DMS53 treated with DMSO at 0.1 percent for 48 hours (cell line): ENCODE measurements around the gene XCL1.
"Not testable (repeated sequence)": the region's sequence is repeated elsewhere in the genome, so short reads cannot be mapped to it uniquely, and the experiment has no call there.

ENCODE experiments used
- DNase-seq: peaks from one replicate; lab custom pipeline; 2025; ENCODE audit not compliant: unreplicated experiment; lab: John Stamatoyannopoulos, UW

XCL1 gene

DNA sequence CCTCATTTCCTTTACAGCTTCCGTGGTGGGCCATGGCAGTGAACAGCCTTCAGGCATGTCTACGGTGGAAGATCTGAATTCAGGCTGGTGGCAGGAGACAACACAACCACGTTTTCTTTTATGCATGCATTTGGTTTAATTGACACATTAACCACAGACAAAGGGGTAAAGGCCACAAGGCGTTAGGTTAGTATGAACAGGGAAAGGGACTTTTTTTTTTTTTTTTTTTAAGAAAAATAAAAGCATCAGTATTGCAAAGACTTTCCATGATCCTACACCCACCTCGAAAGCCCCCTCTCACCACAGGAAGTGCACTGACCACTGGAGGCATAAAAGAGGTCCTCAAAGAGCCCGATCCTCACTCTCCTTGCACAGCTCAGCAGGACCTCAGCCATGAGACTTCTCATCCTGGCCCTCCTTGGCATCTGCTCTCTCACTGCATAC lies at the start of gene XCL1:
XCL1 (plus strand) TSS at position 361 of the 444 bp plus-strand sequence; CDS start at position 394, 33 bp downstream.
- not testable (repeated sequence) for DNase-seq

- no peak for DNase-seq
These were observed 46.9 kb upstream of the XCL1 start for GRCh38 chr1:168529518-168529917.

DNA sequence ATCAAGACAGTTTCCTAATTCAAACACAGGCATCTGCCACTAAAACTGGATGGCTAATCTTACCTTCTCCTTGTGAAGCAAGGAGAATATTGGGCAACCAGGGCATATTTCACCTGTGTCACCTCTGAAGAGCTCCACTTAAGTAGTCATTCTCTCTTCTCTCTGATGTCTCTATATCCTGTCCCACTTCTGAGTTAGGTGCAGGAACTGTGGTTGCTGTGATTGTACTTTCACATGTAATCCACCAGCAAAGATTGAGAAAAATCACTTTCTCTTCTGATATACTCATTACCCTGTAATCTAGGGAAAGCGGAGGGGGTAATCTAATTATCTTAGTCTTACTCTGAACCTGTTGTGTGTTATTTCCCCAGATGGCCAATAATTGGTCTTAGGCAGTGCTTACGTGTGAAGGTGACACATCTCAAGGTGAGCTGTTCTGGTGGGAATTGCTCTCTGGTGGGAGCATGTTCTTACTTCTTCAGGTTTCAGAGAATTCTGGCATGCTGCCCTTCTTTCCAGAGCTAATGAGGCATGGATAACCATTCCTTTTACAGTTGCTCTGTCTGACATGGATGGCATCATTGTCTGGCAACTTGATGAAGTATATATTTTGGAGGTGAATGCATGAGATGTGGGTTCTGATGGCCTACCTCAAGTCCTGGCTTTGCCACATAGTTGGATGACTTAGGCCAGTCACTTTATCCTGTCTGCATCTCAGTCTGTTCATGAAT lies 44.6 kb upstream of the XCL1 start:
- DNase-seq: no peak

- DNase-seq: no peak
These were observed 40.9 kb upstream of the XCL1 start for GRCh38 chr1:168535536-168535935.

GRCh38 chr1:168540798-168541197 lies 35.6 kb upstream of the XCL1 start:
- DNase-seq: not testable (repeated sequence)

DNA sequence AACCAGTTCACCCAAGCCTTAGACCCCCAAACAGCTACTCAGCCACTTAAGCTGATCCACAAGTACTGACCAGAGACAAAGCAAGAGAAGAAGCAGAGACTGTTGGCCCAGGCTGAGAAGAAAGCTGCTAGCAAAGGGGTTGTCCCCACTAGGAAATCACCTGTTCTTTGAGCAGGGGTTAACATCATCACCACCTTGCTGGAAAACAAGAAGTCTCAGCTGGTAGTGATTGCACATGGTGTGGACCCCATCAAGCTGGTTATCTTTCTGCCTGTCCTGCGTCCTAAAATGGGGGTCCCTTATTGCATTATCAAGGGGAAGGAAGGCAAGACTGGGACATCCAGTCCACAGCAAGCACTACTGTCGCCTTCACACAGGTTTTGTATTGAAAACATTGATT lies 33.4 kb upstream of the XCL1 start:
- DNase-seq: not testable (repeated sequence)

GRCh38 chr1:168543840-168544498 lies 32.4 kb upstream of the XCL1 start, which contains the start of gene XCL2:
TSS of gene XCL2 (minus strand) at chr1:168543997. CDS start at chr1:168543964, 33 bp downstream.
- not testable (repeated sequence) for DNase-seq

DNA sequence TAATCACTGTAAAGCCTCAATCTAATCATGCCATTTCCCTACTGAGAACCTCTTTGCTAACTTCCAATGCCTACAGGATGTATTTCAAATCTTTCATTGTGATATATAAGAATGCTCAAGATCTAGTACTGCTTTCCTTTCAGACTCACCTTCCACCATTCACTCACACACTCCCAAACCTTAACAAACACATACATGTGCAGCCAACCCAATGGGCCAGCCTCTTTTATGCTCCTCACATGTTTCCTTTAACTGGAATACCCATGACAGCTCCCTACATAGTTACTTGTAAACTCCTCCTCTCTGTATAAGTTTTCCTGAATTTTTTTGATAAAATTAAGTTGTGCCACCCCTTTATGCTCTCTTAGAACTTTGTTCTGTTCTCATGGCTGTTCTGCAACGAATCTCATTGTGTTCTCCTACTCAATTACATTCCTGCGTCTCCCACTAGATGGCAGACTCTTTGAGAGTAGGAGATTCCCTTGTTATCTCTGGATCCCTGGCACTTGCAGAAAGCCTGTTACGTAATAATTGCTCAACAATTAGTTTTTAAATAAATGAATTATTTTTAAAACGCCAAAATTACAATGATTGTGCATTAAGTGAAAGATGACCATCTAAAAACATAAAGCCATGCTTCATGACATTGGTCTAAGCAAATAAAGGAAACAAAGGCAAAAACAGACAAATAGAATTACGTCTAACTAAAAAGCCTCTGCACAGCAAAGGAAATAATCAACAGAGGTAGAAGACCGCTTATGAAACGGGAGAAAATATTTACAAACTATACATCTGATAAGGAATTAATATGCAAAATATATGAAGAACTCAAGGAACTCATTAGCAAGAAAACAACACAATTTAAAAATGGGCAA lies 30.5 kb upstream of the XCL1 start:
- peak; percentile 50 for DNase-seq

DNA sequence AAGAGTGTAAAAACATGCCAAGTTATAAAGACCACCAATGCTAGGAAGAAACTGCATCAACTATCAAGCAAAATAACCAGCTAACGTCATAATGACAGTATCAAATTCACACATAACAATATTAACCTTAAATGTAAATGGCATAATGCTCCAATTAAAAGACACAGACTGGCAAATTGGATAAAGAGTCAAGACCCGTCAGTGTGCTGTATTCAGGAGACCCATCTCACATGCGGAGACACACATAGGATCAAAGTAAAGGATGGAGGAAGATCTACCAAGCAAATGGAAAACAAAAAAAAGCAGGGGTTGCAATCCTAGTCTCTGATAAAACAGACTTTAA lies 29.9 kb upstream of the XCL1 start:
- DNase-seq: not testable (repeated sequence)

DNA sequence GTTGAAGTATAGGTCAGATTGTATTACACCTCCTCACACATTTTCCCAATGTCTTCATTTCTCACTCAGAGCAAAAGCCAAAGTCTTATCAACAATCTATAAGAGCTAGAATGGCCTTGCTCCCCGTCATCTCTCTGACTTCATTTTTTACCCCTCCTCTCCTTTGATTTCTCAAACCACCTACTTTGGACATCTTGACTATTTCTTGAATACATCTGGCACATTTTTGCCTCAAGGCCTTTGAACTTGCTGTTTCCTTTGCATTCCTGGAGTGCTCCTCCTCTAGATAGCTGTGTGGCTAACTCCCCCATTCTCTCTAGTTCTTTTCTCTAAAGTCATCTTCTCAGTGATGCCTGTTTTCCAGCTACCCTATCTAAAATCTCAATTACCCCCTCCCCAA lies 25.4 kb upstream of the XCL1 start:
- DNase-seq: no peak

- no peak for DNase-seq
These were observed 24.7 kb upstream of the XCL1 start for GRCh38 chr1:168551688-168552087.

DNA sequence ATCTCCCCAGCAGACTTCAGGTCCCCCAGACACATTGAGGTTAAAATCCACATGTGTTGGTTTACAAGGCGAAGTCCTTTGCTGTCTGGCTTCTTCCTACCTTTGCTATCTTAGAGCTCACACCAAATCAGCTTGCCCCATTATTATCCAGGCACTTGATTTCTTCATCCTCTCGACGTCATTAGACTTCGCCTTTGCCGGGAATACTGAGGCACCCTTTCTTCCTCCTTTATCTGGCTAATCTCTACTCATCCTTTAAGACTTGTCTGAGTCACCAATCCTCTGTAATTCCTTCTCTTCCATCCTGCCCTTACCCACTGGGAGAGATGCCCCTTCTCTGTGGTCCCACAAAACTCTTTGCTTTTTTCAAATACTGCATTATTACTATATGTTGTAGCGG lies 23.4 kb upstream of the XCL1 start:
- no peak for DNase-seq

- no peak for DNase-seq
These were observed 22.5 kb upstream of the XCL1 start for GRCh38 chr1:168553680-168554553.

GRCh38 chr1:168554603-168555483 lies 21.6 kb upstream of the XCL1 start:
- no peak for DNase-seq

DNA sequence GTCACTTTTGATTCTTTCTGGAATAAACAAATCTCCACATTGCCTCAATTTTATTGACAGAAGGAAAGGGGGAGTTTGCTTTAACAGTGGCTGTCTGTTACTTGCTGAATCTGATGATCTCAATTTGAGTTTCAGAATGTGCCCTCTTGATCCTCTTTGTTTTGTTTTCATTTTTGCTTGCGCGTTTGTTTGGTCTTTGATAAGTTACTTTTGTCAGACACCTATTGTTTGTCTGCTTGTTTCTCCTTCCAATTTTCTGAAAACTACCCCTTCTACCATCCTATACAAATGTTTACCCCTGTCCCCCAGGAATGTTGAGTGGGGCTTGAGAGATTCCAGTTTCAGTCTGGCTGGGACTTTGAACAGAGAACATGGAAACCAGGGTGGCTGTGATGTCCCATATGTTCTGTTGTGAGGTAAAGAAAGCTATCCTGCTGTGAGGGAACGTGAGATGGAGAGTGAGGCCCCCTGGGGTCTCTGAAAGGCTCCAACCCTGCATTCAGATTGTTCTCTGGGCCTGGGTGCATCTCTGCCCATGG lies 20.8 kb upstream of the XCL1 start:
- DNase-seq: no peak

DNA sequence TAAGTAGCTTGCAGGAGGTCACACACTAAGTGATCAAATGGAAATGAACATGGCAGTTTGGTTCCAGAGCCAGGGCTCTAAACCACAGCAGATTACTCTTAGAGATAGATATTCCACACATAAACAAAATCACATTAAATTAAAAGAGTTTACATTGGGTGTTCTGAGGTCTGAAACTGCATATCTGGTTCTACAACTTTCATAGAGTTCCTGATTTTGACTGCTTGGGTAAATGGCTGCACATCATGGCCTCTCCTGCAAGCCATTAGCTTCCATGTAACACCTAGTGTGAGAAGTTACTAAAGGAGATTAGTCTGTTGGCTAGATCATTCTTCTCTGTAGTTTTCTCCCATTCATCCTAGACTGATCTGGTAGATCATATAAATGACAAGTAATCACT lies 19.8 kb upstream of the XCL1 start:
- DNase-seq: no peak

DNA sequence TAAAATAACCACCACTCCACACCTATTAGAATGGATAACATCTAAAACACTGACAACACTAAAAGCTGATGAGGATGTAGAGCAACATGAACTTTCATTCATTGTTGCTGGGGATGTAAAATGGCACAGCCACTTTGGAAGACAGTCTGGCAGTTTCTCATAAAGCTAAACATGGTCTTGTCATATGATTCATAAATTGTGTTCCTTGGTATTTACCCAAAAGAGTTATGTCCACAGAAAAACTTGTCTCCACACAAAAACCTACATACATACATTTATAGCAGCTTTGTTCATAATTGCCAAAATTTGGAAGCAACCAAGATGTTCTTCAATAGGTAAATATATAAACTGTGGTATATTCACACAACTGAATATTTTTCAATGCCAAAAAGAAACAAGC lies 16.0 kb upstream of the XCL1 start:
- DNase-seq: no peak

GRCh38 chr1:168561989-168562388 lies 14.4 kb upstream of the XCL1 start:
- no peak for DNase-seq

DNA sequence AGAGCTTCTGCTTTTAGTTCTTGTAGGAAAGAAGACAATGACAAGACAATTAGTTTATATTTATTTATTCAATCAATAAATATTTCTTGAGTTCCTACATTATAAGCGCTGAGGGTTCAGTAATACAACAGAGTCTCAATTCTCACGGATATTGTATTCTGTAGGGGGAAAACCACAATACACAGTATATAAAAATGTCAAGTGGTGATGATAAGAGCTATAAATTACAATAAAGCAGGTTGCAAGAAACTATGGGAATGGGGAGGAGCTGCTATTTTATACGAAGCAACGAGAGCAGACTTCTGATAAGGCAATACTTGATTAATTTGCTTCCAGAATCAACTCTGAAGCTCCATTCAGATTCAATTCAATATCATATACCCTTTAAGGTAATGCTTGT lies 10.6 kb upstream of the XCL1 start:
- no peak for DNase-seq
